HG02623 (cell line): ENCODE data around the gene BRMS1.
"Not testable (repeated sequence)": the region's sequence is repeated elsewhere in the genome, so short reads cannot be mapped to it uniquely, and the experiment has no call there.

Experiments used
- ATAC-seq: cut with Tn5 transposase; IDR thresholded peaks from one replicate; pipeline ENCODE4 v1.9.1; 2021; ENCODE audit warnings: moderate library complexity; ENCODE audit not compliant: unreplicated experiment

The BRMS1 gene

GRCh38 chr11:66326261-66327111 lies 18.4 kb downstream of the BRMS1 start:
- ATAC-seq, result no peak

- ATAC-seq, result no peak
These were observed 19.6 kb downstream of the BRMS1 start for GRCh38 chr11:66325263-66325671.

GRCh38 chr11:66324664-66325063 lies 20.2 kb downstream of the BRMS1 start:
- no peak for ATAC-seq

GRCh38 chr11:66323684-66324083 lies 21.2 kb downstream of the BRMS1 start:
- no peak for ATAC-seq

- no peak for ATAC-seq
These were observed 22.0 kb downstream of the BRMS1 start for GRCh38 chr11:66322732-66323427.

GRCh38 chr11:66321606-66322005 lies 23.3 kb downstream of the BRMS1 start:
- ATAC-seq, result no peak

- ATAC-seq, result not testable (repeated sequence)
These were observed 24.2 kb downstream of the BRMS1 start for GRCh38 chr11:66320748-66321147.

- not testable (repeated sequence) for ATAC-seq
These were observed 24.6 kb downstream of the BRMS1 start for GRCh38 chr11:66320289-66320688.

- no peak for ATAC-seq
These were observed 26.3 kb downstream of the BRMS1 start for GRCh38 chr11:66318600-66318970.

GRCh38 chr11:66317723-66318599 lies 26.9 kb downstream of the BRMS1 start:
- no peak for ATAC-seq

- ATAC-seq, result no peak
These were observed 27.6 kb downstream of the BRMS1 start for GRCh38 chr11:66317322-66317722.

- no peak for ATAC-seq
These were observed 28.1 kb downstream of the BRMS1 start, which contains the start of gene CD248 for GRCh38 chr11:66316849-66317251. Gene CD248, minus strand, starts transcription at chr11:66317044. Its CDS starts 17 bp downstream, at chr11:66317027.

- ATAC-seq, result no peak
These were observed 28.7 kb downstream of the BRMS1 start for GRCh38 chr11:66315921-66316811.

GRCh38 chr11:66315498-66315885 lies 29.4 kb downstream of the BRMS1 start:
- no peak for ATAC-seq

- no peak for ATAC-seq
These were observed 30.1 kb downstream of the BRMS1 start for GRCh38 chr11:66314561-66315497.

GRCh38 chr11:66314186-66314501 lies 30.8 kb downstream of the BRMS1 start:
- no peak for ATAC-seq

- no peak for ATAC-seq
These were observed 31.4 kb downstream of the BRMS1 start for GRCh38 chr11:66313321-66314185.
